Measurements from ENCODE around the gene ICE1. TPM values are rescaled to one million over a fixed set of nuclear protein-coding genes. Genes with fewer than 3 reads are reported as not detected.

Gene ICE1
- total and polyA plus RNA-seq, 2 of the 4 experiments (the other 2 are of a cell fraction), result 9.0 to 18.5 TPM

DNA sequence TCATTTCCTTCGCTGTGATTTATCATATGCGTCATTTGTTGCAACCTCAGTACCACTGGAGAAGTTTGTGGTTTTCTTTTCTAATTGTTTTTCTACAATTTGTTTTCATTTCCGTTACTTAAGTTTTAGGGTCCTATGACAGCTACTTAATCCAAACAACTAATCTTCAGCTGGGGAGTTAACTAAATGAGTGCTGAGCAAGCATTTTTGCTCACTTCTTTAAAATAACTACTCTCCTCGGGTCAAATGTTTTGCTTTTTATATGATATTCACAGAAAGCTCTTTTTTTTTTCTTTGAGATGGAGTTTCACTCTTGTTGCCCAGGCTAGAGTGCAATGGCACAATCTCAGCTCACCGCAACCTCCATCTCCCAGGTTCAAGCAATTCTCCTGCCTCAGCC, 14.6 kb upstream of the ICE1 start:
- H3K4ac ChIP-seq (ENCODE audit: low read depth, low read length), result no peak overlapping the region
- H3K9ac ChIP-seq (ENCODE audit: low read depth, low read length), result no peak overlapping the region
- H2AK5ac ChIP-seq (ENCODE audit: low read depth, low read length), result no peak overlapping the region
- H4K91ac ChIP-seq (ENCODE audit: insufficient read depth, low read depth, low read length), result no peak overlapping the region
- H3K23ac ChIP-seq (ENCODE audit: low read depth, low read length), result no peak overlapping the region
- no peak overlapping the region for H3K4me3 ChIP-seq (ENCODE audit: insufficient read depth, low read depth, low read length)
- no peak overlapping the region for H3K18ac ChIP-seq (ENCODE audit: low read depth, low read length)
- H3K56ac ChIP-seq (ENCODE audit: extremely low read depth, insufficient read depth, low read length), result no peak overlapping the region
- dilution Hi-C loops (cut with HindIII; ENCODE audit: low sequenced_read_pairs, unreplicated experiment) (no loop called here), intact Hi-C loops (cut with micrococcal nuclease) (no loop called here), in situ Hi-C loops (cut with MboI; ENCODE audit: low sequenced_read_pairs) (no loop called here)
- no peak overlapping the region for H2BK20ac ChIP-seq (ENCODE audit: low read depth, low read length)
- H2BK15ac ChIP-seq (ENCODE audit: low read depth, low read length), result no peak overlapping the region
- H2AFZ ChIP-seq (replicated peaks; ENCODE audit: low read length, poor library complexity), result no peak overlapping the region
- no peak overlapping the region for H4K5ac ChIP-seq (ENCODE audit: low read depth, low read length)
- no peak overlapping the region for H2AK9ac ChIP-seq (replicated peaks; ENCODE audit: low read depth, low read length, poor library complexity)
- ATAC-seq (ENCODE audit: low read depth) (no peak), DNase-seq (no peak)
- BruUV-seq (replicated peaks), result no TSS peak
- no peaks in the 10 kb centered on the region for H3K27me3 ChIP-seq (ENCODE audit: control insufficient read depth, insufficient read depth, low read length)
- POLR2A ChIA-PET (ENCODE audit: unreplicated experiment), result no interaction called here
- no peaks in the 10 kb centered on the region for H3K36me3 ChIP-seq (ENCODE audit: control insufficient read depth, insufficient read depth, low read length)
- WGBS, 2 experiments (ENCODE audit: extremely low coverage in 2 of 2, insufficient read length in 1 of 2), result no CpG with 5 or more reads among the region's 5 CpGs
- TF ChIP-seq RAD21 (IDR thresholded peaks at IDR 0.05; ENCODE audit: low read length) (no peak), MAFK (IDR thresholded peaks at IDR 0.05; ENCODE audit: low read depth, low read length) (peak; percentile 80)
- no peak overlapping the region for H3K14ac ChIP-seq (replicated peaks; ENCODE audit: low read depth, low read length)
- H3K9me3 ChIP-seq (ENCODE audit: control insufficient read depth, insufficient read depth, low read length), result no peaks in the 10 kb centered on the region
- CTCF ChIA-PET, result no interaction called here
- H4K8ac ChIP-seq (ENCODE audit: low read depth in 2 of 2, low read length in 2 of 2), result no peak overlapping the region
- H3K79me1 ChIP-seq (ENCODE audit: low read depth in 1 of 2, low read length in 2 of 2), result no peaks in the 10 kb centered on the region
- H3K27ac ChIP-seq (ENCODE audit: insufficient read depth, low read length), result no peak overlapping the region
- no peak overlapping the region for H2BK5ac ChIP-seq (ENCODE audit: low read depth, low read length, poor library complexity, severe bottlenecking)
- H3K4me2 ChIP-seq (ENCODE audit: low read depth, low read length), result no peak overlapping the region
- H4K20me1 ChIP-seq (ENCODE audit: insufficient read depth, low read length), result no peaks in the 10 kb centered on the region
- no peak overlapping the region for H2BK120ac ChIP-seq (ENCODE audit: low read depth, low read length)
- no peaks in the 10 kb centered on the region for H3K9me1 ChIP-seq (ENCODE audit: insufficient read depth, low read length)
- H3K4me1 ChIP-seq (ENCODE audit: control insufficient read depth, insufficient read depth, low read length), result no peaks in the 10 kb centered on the region
